Activated CD8-positive, alpha-beta memory T cell treated with anti-CD3 and anti-CD28 coated beads, Interleukin-2, amount 50 U/mL, for 24 hours (primary cell): ENCODE results near the gene TPGS1.

ENCODE experiments used
- DNase-seq: peaks from one replicate; pipeline ENCODE4 v3.0.0-alpha.2; 2020; ENCODE audit errors: extremely low read depth

The TPGS1 gene

DNA sequence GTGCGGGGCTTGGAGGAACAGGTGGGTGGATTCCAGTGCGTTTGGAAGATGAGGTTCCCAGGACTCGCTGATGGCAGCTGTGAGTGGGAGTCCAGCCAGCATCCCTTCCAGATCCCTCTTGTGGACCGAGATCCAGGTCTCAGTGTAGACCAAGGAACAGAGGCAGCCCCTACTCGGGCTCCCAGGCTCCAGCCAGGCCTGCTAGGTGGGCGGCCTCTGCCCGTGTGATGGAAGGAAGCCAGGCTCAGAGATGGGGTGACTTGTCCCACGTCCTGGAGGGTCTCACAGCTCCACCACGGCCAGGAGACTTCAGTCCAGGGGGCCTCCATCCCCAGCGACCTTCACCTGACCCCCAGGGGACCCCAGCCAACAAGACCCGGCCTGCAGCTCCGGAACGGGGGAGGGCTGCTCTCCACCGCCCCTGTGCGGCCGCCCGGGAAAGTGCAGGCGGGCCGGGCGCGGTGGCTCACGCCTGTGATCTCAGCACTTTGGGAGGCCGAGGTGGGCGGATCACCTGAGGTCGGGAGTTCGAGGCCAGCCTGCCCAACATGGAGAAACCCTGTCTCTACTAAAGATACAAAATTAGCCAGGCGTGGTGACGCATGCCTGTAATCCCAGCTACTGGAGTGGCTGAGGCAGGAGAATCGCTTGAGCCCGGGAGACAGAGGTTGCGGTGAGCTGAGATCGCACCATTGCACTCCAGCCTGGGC is 11.7 kb upstream of the TPGS1 start:
- DNase-seq, result no peak

- DNase-seq, result no peak
Measured at GRCh38 chr19:496112-496665, 11.1 kb upstream of the TPGS1 start, which contains the start of gene MADCAM1. MADCAM1 (plus strand) TSS chr19:496486; CDS start chr19:496500, 14 bp downstream.

GRCh38 chr19:496986-497385 is 10.3 kb upstream of the TPGS1 start:
- DNase-seq, result no peak

DNA sequence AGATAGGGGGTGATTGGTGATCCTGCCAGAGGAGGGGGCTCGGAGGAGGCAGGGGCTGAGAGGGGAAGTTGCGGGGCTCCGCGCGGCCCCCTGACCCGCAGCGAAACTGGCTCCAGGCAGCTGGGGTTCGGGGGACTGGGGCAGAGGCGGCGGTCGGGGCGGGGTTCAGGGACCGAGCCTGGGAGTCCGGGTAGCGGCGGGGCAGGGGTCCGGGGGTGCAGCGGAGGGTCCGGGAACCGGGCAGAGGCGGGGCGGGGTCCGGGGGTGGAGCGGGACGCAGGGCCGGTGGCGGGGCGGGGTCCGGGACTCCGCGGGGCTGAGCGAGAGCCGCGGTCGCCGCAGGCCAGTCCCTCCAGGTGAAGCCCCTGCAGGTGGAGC is 9.8 kb upstream of the TPGS1 start:
- DNase-seq, result no peak

GRCh38 chr19:497869-498510 is 9.3 kb upstream of the TPGS1 start:
- DNase-seq, result no peak

GRCh38 chr19:498511-498891 is 8.8 kb upstream of the TPGS1 start:
- DNase-seq, result no peak

DNA sequence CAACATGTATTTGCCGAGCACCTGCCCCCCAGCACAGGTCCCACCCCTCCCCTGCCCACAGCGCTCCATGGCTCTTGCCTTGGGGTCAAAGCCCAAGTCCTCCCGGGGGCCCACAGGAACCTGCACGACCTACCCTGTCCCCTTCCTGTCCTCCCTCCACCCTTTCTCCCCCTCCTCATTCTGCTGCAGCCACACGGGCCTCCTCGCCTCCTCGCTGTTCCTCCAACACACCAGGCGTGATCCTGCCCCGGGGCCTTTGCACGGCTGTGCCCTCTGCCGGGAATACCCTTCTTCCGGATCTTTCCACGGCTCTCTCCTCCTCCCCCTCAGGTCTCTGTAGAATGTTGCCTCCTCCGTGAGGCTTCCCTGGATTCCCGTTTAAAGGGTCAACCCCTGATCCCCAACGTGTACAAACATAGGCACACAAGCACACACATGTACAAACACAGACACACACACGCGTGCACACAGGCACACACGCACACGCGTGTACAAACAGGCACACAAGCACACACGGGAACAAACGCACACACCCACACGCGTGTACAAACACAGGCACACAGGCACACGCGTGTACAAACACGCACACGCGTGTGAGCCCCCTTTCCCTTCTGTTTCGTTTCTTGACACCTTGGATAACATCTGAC is 8.2 kb upstream of the TPGS1 start:
- DNase-seq, result no peak

DNA sequence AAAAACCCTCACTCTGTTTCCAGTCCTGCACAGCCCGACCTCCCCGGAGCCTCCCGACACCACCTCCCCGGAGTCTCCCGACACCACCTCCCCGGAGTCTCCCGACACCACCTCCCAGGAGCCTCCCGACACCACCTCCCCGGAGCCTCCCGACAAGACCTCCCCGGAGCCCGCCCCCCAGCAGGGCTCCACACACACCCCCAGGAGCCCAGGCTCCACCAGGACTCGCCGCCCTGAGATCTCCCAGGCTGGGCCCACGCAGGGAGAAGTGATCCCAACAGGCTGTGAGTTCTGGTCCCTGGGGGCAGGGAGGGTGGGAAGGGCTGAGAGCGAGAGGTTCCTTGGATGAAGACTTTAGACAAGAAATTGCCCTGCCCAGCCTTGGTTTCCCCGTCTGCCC is 5.7 kb upstream of the TPGS1 start:
- DNase-seq, result no peak

DNA sequence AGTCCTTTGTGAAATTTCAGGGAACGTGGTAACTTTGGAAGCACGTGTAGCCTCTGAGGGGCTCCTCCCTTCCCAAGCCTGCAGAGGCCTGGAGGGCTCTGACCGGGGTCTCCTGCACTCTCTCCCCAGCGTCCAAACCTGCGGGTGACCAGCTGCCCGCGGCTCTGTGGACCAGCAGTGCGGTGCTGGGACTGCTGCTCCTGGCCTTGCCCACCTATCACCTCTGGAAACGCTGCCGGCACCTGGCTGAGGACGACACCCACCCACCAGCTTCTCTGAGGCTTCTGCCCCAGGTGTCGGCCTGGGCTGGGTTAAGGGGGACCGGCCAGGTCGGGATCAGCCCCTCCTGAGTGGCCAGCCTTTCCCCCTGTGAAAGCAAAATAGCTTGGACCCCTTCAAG is 2.7 kb upstream of the TPGS1 start:
- DNase-seq, result no peak

DNA sequence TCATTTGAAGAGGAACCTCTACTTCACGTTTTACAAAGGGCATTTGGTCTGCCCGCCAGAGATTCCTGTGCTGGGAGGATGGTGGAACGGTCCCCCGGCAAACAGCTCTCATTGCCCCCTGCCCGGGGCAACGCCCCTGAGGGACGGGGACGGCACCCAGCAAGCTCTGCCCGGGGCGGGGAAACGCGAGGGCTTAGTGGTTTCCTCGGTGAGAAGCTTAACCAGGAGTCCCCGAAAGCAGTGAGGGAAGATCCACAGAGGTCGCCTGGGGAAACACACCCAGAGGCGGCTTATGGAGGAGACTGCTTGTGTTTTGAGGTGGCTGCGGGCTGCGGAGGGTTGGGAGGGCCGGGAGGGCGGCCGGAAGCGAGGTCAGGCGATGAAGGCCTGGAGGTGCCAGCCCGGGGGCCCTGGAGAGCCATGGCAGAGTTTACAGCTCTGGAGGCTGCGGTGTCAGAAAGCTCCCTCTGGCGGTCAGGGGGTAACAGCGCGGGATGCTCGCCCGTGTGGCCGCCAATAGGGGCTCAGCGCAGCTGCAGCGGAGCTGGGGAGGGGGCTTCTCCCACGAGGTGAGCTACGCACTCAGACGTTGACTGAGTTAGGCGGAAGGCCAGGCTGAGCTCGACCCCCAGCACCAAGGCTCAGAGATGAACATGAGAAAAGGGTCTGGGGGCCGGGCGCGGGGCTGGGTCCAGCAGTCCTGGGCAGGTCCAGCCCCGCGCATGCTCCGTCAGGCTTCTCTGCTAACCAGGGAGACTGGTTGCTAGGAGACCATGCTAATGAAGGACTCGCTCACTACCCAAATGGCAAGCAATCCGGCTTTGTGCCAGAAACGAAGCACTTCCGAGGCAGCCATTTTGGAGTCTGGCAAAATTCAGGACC is 652 bp upstream of the TPGS1 start:
- DNase-seq, result peak; percentile 90

DNA sequence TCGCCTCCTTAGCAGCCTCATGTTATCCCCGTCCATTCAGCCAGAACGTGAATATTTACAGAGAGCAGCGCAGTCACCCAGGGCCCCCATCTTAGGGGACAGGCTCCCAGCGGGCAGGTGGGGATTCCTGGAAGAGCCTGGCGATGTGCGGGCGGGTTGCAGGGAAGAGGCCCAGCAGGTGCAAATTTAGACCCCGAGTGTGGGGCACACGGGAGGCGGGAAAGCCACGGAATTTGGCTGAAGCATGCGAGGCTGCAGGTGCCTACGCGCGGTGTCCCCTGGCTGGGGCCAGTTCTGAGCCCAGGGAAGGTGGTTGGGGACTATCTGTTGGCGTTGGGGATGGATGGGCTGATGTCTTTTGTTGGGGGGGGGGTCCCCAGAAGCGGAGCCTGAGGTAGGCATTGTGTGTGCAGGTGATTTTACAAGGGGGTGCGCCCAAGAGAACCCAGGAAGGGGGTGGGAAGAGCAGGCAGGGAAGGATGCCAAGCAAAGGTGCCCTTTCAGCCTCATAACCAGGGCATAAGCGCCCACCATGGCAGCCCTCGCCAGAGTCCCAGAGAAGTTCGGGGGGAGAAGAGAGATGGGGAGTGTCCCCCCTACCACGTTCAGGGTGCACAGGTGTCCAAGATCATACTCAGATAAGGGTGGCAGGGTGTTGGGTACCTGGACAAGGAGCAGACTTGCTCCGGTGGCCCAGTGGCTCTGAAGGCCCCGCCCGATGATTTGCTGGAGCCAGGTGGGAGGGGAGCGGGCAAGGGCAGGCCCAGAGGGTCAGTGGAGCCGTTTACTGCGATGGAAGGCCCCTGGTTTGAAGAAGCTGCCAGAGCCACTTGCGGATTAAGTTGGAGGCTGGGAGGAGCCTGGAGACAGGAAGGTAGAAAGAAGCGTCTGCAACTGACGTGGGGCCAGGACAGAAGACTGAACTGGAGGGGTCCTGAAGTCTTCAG is 1.2 kb downstream of the TPGS1 start:
- DNase-seq, result no peak

DNA sequence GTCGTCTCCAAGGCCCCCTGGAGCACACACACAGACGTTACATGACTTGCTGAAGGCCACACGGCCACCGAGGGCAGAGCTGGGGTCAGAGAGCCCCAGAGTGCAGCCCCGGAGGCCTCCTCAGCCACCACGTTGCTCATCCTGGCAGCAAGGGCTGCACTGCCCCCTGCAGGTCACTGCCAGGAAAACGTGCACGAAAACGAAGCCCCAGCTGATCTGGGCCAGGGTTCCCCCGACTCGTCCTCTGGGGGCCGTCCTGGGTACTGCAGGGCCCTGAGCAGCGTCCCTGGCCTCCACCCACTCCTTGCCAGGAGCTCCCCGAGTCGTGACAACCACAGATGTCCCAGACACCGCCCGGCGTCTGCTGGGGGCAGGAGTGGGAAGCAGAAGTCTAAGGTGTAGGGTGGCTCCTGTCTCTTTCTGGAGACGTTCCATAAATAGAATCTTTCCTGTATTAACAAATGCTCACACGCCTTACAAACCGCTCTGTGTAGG is 3.4 kb downstream of the TPGS1 start:
- peak; percentile 83 for DNase-seq

GRCh38 chr19:511101-511851 is 4.0 kb downstream of the TPGS1 start:
- DNase-seq, result peak; percentile 52

DNA sequence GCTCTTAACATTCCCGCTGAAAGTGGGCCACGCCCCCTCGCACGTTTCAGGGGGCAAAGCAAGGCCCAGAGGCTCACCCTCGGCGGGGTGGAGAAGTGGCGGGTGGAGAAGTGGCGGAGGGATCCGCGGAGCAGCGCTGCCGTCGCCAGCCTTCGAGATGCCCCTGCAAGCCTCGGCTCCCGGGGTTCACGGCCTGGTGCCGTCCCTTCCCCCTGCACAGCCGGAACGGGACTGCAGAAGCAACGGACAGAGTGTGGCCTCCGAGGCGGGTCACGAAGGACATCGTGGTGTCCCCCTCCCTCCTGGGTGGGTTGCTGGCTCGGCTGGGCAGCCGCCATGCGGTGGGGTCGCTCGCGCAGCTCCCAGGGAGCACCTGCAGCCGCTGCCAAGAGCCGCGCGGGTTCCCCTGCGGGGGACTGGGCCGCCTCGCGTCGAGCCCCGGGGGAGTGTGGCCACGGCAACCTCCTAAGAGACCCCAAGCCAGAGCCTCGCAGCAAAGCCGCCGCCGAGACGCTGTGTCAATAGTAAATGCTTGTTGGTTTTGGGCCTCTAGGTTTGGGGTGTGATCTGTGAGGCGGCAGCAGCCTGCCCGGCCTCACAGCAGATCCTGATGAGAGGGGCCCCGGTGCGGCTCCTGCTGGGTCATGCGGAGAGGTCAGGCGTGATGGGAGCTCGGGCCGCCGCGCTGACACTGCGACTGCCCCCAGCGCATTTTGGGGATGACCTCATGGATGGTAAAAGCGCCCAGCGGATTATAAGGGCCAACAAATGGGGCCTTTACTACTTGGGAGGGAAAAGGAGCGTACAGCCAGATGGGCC is 5.5 kb downstream of the TPGS1 start:
- no peak for DNase-seq

DNA sequence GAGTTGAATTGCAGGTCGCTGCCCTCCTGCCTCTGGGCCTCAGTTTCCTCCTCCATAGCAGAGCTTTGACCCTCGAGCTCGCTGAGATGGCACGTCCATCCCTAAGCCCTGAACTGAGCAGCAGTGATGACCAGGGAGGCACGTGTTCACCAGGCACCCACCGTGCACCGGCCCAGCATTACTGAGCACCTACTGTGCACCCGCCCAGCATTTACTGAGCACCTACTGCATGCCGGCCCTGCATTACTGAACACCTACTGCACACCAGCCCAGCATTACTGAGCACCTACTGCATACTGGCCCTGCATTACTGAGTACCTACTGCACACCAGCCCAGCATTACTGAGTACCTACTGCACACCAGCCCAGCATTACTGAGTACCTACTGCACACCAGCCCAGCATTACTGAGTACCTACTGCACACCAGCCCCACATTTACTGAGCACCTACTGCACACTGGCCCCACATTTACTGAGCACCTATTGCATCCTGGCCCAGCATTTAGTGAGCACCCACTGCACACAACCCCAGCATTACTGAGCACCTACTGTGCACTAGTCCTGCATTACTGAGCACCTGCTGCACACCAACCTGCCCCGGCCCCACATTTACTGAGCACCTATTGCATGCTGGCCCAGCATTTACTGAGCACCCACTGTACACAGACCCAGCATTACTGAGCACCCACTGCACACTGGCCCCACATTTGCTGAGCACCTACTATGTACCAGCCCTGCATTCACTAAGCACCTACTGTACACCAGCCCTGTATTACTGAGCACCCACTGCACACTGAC is 6.3 kb downstream of the TPGS1 start:
- DNase-seq, result no peak

DNA sequence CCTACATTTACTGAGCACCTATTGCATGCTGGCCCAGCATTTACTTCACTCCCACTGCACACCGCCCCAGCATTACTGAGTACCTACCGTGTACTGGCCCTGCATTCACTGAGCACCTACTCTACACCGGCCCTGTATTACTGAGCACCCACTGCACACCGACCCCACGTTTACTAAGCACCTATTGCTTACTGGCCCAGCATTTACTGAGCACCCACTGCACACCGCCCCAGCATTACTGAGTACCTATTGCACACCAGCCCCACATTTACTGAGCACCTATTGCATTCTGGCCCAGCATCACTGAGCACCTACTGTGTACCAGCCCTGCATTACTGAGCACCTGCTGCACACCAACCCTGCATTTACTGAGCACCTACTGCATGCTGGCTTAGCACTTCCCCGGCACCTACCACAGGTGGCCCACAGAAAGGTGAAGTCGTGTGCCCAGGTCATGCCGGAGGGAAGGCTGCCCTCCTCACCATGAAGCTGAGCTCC is 6.9 kb downstream of the TPGS1 start:
- DNase-seq, result no peak

DNA sequence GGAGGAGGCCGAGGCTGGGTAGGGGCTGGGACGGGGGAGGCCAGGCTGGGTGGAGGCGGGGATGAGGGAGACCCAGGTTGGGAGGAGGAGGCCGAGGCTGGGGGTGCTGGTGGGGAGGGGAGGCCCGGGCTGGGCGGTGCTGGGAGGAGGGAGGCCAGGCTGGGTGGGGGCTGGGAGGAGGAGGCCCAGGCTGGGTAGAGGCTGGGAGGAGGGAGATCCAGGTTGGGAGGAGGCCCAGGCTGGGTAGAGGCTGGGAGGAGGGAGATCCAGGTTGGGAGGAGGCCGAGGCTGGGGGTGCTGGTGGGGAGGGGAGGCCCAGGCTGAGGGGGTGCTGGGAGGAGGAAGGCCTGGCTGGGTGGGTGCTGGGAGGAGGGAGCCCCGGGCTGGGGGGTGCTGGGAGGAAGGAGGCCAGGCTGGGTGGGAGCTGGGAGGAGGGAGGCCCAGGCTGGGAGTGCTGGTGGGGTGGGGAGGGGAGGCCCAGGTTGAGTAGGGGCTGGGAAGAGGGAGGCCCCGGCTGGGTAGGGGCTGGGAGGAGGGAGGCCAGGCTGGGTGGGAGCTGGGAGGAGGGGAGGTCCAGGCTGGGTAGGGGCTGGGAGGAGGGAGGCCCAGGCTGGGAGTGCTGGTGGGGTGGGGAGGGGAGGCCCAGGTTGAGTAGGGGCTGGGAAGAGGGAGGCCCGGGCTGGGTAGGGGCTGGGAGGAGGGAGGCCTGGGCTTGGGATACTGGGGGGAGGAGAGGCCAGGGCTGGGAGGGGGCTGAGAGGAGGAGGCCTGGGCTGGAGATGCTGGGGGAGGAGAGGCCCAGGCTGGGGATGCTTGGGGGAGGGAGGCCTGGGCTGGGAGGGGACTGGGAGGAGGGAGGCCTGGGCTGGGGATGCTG is 10.7 kb downstream of the TPGS1 start:
- DNase-seq, result no peak
